ENCODE results near the gene UBE2O.

UBE2O gene

GRCh38 chr17:76397687-76398522, 55.0 kb downstream of the UBE2O start:
- Histone ChIP-seq H3K36me3 (ENCODE audit: control insufficient read depth in 2 of 2, insufficient read depth in 1 of 2, low read length in 2 of 2) (peaks cover 10 to 88% of the 10 kb centered on the region in 2 experiments; a peak in 2 of 3 replicates), H3K4me3 (ENCODE audit: low read depth, low read length) (no peak overlapping the region), H3K9me3 (ENCODE audit: control insufficient read depth, insufficient read depth, low read depth, low read length) (no peaks in the 10 kb centered on the region), H3K4me1 (ENCODE audit: control insufficient read depth, insufficient read depth, low read length) (no peaks in the 10 kb centered on the region), H3K27ac (ENCODE audit: extremely low read depth, low read depth, low read length) (no peak overlapping the region)
- TF ChIP-seq ZBTB17 (tag by site-specific recombination; IDR thresholded peaks at IDR 0.05) (peak; percentile 59), ZNF274 (IDR thresholded peaks at IDR 0.05; ENCODE audit: low read length) (no peak), ZNF274 (tag by site-specific recombination; IDR thresholded peaks at IDR 0.05; ENCODE audit: borderline replicate concordance) (no peak), WT1 (tag by site-specific recombination; IDR thresholded peaks at IDR 0.05) (no peak), ZNF488 (tag by site-specific recombination; IDR thresholded peaks at IDR 0.05) (no peak), ZBTB26 (tag by site-specific recombination; optimal IDR thresholded peaks at IDR 0.05) (no peak), ZNF2 (tag by site-specific recombination; IDR thresholded peaks at IDR 0.05) (peak; percentile 94), ZNF600 (tag by site-specific recombination; IDR thresholded peaks at IDR 0.05) (peak; percentile 42; the same call in 1 of the 2 replicates), TRIM28 (IDR thresholded peaks at IDR 0.05; ENCODE audit: borderline replicate concordance, low read length) (peak; percentile 25; the same call in 1 of the 2 replicates), ZNF654 (tag by site-specific recombination; IDR thresholded peaks at IDR 0.05; ENCODE audit: low read depth) (peak; percentile 83), ZNF416 (tag by site-specific recombination; IDR thresholded peaks at IDR 0.05) (no peak), ZSCAN5A (tag by site-specific recombination; IDR thresholded peaks at IDR 0.05) (no peak), ZBTB20 (tag by site-specific recombination; IDR thresholded peaks at IDR 0.05) (peak; percentile 41), CTCF (tag by site-specific recombination; IDR thresholded peaks at IDR 0.05) (peak; percentile 86), ZNF580 (tag by site-specific recombination; IDR thresholded peaks at IDR 0.05) (no peak), ZNF239 (tag by site-specific recombination; IDR thresholded peaks at IDR 0.05) (no peak), ZNF175 (tag by site-specific recombination; IDR thresholded peaks at IDR 0.05) (no peak), ZBTB48 (tag by site-specific recombination; IDR thresholded peaks at IDR 0.05) (peak; percentile 19; the same call in 1 of the 2 replicates), SP3 (tag by site-specific recombination; IDR thresholded peaks at IDR 0.05) (no peak)
- ChIA-PET CTCF (interaction anchor here (0.6 to 7.4 kb wide), 45 partner anchors 8 to 1597 kb away, joined by 3 to 244 read pairs (median 5); partner anchors contain the start of genes AANAT, PRPSAP1, QRICH2 and RHBDF2), POLR2A (interaction anchor here (0.6 to 1.6 kb wide), 5 partner anchors 25 to 133 kb away, joined by 3 to 7 read pairs (median 6); partner anchors contain the start of gene PRPSAP1)
